ENCODE measurements around the gene DCLK1. TPM values are rescaled to one million over a fixed set of nuclear protein-coding genes. Genes with fewer than 3 reads are reported as not detected.

The DCLK1 gene
- total RNA-seq, 4 donors from 2014 or later = 4.4 to 102 (median 13.3) TPM

DNA sequence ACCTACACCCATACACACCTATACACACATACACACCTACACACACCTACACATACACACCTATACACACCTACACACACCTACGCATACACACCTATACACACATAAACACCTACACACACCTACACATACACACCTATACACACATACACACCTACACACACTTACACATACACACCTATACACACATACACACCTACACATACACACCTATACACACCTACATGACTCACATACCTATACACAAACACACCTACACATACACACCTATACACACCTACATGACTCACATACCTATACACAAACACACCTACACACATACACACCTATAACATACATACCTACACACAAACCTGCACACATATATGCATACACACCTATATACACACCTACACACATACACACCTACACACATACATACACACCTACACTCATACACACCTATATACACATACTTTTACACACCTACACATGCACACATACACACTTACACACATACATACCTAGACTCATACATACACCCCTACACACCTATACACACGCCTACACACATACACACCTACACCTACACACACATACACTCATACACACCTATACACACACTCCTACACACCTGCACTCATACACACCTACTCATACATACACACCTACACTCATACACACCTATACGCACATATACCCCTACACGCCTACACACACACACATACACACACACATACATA, 368.0 kb downstream of the DCLK1 start:
- no peak overlapping the region for H3K27ac ChIP-seq
- H3K9me3 ChIP-seq = no peaks in the 10 kb centered on the region
- no peaks in the 10 kb centered on the region for H3K4me1 ChIP-seq
- no peak overlapping the region for H3K4me3 ChIP-seq
- TF ChIP-seq, protein P1, sequence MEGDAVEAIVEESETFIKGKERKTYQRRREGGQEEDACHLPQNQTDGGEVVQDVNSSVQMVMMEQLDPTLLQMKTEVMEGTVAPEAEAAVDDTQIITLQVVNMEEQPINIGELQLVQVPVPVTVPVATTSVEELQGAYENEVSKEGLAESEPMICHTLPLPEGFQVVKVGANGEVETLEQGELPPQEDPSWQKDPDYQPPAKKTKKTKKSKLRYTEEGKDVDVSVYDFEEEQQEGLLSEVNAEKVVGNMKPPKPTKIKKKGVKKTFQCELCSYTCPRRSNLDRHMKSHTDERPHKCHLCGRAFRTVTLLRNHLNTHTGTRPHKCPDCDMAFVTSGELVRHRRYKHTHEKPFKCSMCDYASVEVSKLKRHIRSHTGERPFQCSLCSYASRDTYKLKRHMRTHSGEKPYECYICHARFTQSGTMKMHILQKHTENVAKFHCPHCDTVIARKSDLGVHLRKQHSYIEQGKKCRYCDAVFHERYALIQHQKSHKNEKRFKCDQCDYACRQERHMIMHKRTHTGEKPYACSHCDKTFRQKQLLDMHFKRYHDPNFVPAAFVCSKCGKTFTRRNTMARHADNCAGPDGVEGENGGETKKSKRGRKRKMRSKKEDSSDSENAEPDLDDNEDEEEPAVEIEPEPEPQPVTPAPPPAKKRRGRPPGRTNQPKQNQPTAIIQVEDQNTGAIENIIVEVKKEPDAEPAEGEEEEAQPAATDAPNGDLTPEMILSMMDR (IDR thresholded peaks at IDR 0.05) = no peak
- no peak for TF ChIP-seq POLR2A (IDR thresholded peaks at IDR 0.05)
- intact Hi-C loops (cut with DNase I; ENCODE audit: low total_unique reads) = no loop called here
- H3K36me3 ChIP-seq = no peaks in the 10 kb centered on the region
- no peak for DNase-seq
- no peaks in the 10 kb centered on the region for H3K27me3 ChIP-seq

GRCh38 chr13:35761440-35762252, 369.5 kb downstream of the DCLK1 start:
- no peak for DNase-seq
- TF ChIP-seq, protein P1 (IDR thresholded peaks at IDR 0.05) = no peak
- TF ChIP-seq POLR2A (IDR thresholded peaks at IDR 0.05) = no peak
- Histone ChIP-seq H3K36me3 (no peaks in the 10 kb centered on the region), H3K27me3 (no peaks in the 10 kb centered on the region), H3K9me3 (no peaks in the 10 kb centered on the region), H3K4me1 (no peaks in the 10 kb centered on the region), H3K4me3 (no peak overlapping the region), H3K27ac (no peak overlapping the region)
- intact Hi-C loops (cut with DNase I; ENCODE audit: low total_unique reads) = no loop called here

GRCh38 chr13:35760735-35761281, 370.4 kb downstream of the DCLK1 start:
- intact Hi-C loops (cut with DNase I; ENCODE audit: low total_unique reads) = no loop called here
- no peaks in the 10 kb centered on the region for H3K4me1 ChIP-seq
- no peak overlapping the region for H3K27ac ChIP-seq
- H3K9me3 ChIP-seq = no peaks in the 10 kb centered on the region
- no peak overlapping the region for H3K4me3 ChIP-seq
- H3K27me3 ChIP-seq = no peaks in the 10 kb centered on the region
- DNase-seq = no peak
- H3K36me3 ChIP-seq = no peaks in the 10 kb centered on the region
- no peak for TF ChIP-seq POLR2A (IDR thresholded peaks at IDR 0.05)
- TF ChIP-seq, protein P1 (IDR thresholded peaks at IDR 0.05) = no peak

GRCh38 chr13:35747594-35747993, 383.6 kb downstream of the DCLK1 start:
- Histone ChIP-seq H3K9me3 (no peaks in the 10 kb centered on the region), H3K27ac (no peak overlapping the region), H3K27me3 (no peaks in the 10 kb centered on the region), H3K36me3 (no peaks in the 10 kb centered on the region), H3K4me3 (no peak overlapping the region), H3K4me1 (no peaks in the 10 kb centered on the region)
- DNase-seq = no peak
- intact Hi-C loops (cut with DNase I; ENCODE audit: low total_unique reads) = no loop called here
- TF ChIP-seq, protein P1 (IDR thresholded peaks at IDR 0.05) = no peak
- no peak for TF ChIP-seq POLR2A (IDR thresholded peaks at IDR 0.05)

All from uterus (tissue), 4 donors.